Sigmoid colon (tissue), 7 donors: ENCODE results near the gene PRRX1. TPM values are rescaled to one million over a fixed set of nuclear protein-coding genes. Genes with fewer than 3 reads are reported as not detected.

ENCODE experiments used
- DNase-seq: peaks from one replicate; pipeline ENCODE4 v3.0.0-alpha.2; 2019
- H3K27ac ChIP-seq, 4 donors: fragments of 200-600 bp; sonication (generic); one replicate each; pipeline ENCODE4 v1.5.1; 2016 to 2019; ENCODE audit warnings: mild to moderate bottlenecking in 1 of 4
- H3K27me3 ChIP-seq, 3 donors: fragments of 200-600 bp; sonication (generic); one replicate each; pipeline ENCODE4 v1.5.1; 2019; ENCODE audit warnings: mild to moderate bottlenecking in 1 of 3
- H3K36me3 ChIP-seq, 4 donors: fragments of 200-600 bp; sonication (generic); one replicate each; pipeline ENCODE4 v1.5.1; 2016 to 2019
- H3K4me1 ChIP-seq, 4 donors: fragments of 200-600 bp; sonication (generic); one replicate each; pipeline ENCODE4 v1.5.1; 2017 to 2019
- H3K4me3 ChIP-seq, 4 donors: fragments of 200-600 bp; sonication (generic); one replicate each; pipeline ENCODE4 v1.5.1; 2017 to 2019; ENCODE audit warnings: mild to moderate bottlenecking in 2 of 4, moderate library complexity in 1 of 4
- H3K9me3 ChIP-seq, 4 donors: fragments of 200-600 bp in 3 of 4; sonication (generic) in 3 of 4; one replicate each; pipeline versions ENCODE4 v1.5.1 to v1.6.1; 2013 to 2019
- CTCF ChIP-seq, 4 experiments: fragments of 450-650 bp in 3 of 4; fragments of 200-600 bp in 1 of 4; IDR thresholded peaks; one replicate each; pipeline ENCODE4 v1.5.1; 2016 to 2019; ENCODE audit warnings: antibody characterized with exemption in 4 of 4, mild to moderate bottlenecking in 3 of 4, moderate library complexity in 2 of 4
- EP300 ChIP-seq, 4 donors: sonication (generic); formaldehyde crosslinking; IDR thresholded peaks; one replicate each; pipeline ENCODE4 v1.6.1; 2017; ENCODE audit warnings: antibody characterized with exemption in 4 of 4
- POLR2A ChIP-seq, 2 donors: fragments of 450-650 bp; IDR thresholded peaks; one replicate each; pipeline ENCODE4 v1.6.1; 2016; ENCODE audit warnings: antibody characterized with exemption in 2 of 2, mild to moderate bottlenecking in 2 of 2, moderate library complexity in 2 of 2
- POLR2AphosphoS5 ChIP-seq, 4 donors: sonication (generic); formaldehyde crosslinking; IDR thresholded peaks; one replicate each; pipeline ENCODE4 v1.6.1; 2017; ENCODE audit warnings: antibody characterized with exemption in 4 of 4
- WGBS, 2 donors: extraction: QIAGEN DNeasy Blood & Tissue Kit; methylation state at CpG; one replicate each; pipeline ENCODE4 v1.1.7; 2013; 5-methylcytosine and 5-hydroxymethylcytosine counted together
- intact Hi-C: fragments of 100-400 bp; cut with DNase I; formaldehyde crosslinking; loops from one replicate; pipeline ENCODE4 v1.15.1; 2023
- polyA plus RNA-seq, 3 donors: library from polyadenylated mRNA; stranded (reverse); fragments of 200-250 nt; gene quantifications; one replicate each; pipeline ENCODE4 v1.2.3, GENCODE V29; 2013
- total RNA-seq, 4 donors: library from RNA; depleted of rRNA; stranded (reverse); fragments of >200 nt; gene quantifications; one replicate each; pipeline ENCODE4 v1.1.0, GENCODE V29; 2016
- donor health status: healthy with polysubstance abuse.
- donor health status: Bipolar disorder and iron deficiency.
- donor health status: healthy.

Gene PRRX1
- total and polyA plus RNA-seq, 7 donors: 0.46 to 16.6 (median 7.9) TPM

GRCh38 chr1:170668209-170669106, 4.5 kb downstream of the PRRX1 start:
- no peak for DNase-seq
- no peak overlapping the region for H3K27ac ChIP-seq
- no peak for TF ChIP-seq EP300 (IDR thresholded peaks at IDR 0.05)
- no peak for TF ChIP-seq CTCF (IDR thresholded peaks at IDR 0.05)
- no peak for TF ChIP-seq POLR2AphosphoS5 (IDR thresholded peaks at IDR 0.05)
- TF ChIP-seq POLR2A (IDR thresholded peaks at IDR 0.05): no peak
- H3K4me1 ChIP-seq: peaks cover 0 to 24% (median 17%) of the 10 kb centered on the region in 4 donors
- no peak overlapping the region for H3K4me3 ChIP-seq
- no peaks in the 10 kb centered on the region for H3K36me3 ChIP-seq
- peaks cover 23 to 96% (median 60%) of the 10 kb centered on the region in 3 donors for H3K27me3 ChIP-seq
- intact Hi-C loops: no loop called here
- H3K9me3 ChIP-seq: no peaks in the 10 kb centered on the region
- 10 to 12% methylated on average over 33 of the region's 33 CpGs for WGBS, 2 donors

DNA sequence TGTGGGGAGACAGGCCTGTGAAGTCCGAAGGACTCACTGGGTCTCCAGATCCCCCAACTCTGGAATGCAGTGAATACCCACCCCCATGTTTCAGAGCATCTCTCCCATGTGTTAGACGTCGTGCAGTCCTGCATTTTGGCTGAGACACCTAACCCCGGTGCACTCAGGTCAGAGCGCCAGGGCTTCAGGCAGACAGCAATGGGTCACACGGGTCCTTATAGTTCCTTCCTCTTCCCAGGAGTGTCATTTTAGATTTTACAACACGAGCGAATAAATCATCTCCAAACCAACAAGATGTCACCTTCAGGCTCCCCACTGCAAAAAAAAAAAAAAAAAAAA, 5.1 kb downstream of the PRRX1 start:
- Histone ChIP-seq H3K4me3 (no peak overlapping the region), H3K27me3 (peaks cover 23 to 90% (median 54%) of the 10 kb centered on the region in 3 donors), H3K9me3 (no peaks in the 10 kb centered on the region), H3K4me1 (peaks cover 0 to 18% (median 11%) of the 10 kb centered on the region in 4 donors), H3K27ac (no peak overlapping the region), H3K36me3 (no peaks in the 10 kb centered on the region)
- WGBS, 2 donors: 18 to 40% methylated on average over 8 of the region's 8 CpGs
- no peak for DNase-seq
- TF ChIP-seq EP300 (IDR thresholded peaks at IDR 0.05) (no peak), POLR2A (IDR thresholded peaks at IDR 0.05) (no peak), CTCF (IDR thresholded peaks at IDR 0.05) (no peak), POLR2AphosphoS5 (IDR thresholded peaks at IDR 0.05) (no peak)
- intact Hi-C loops: no loop called here

- H3K36me3 ChIP-seq: no peaks in the 10 kb centered on the region
- TF ChIP-seq CTCF (IDR thresholded peaks at IDR 0.05): no peak
- TF ChIP-seq POLR2A (IDR thresholded peaks at IDR 0.05): no peak
- no peak for TF ChIP-seq POLR2AphosphoS5 (IDR thresholded peaks at IDR 0.05)
- TF ChIP-seq EP300 (IDR thresholded peaks at IDR 0.05): no peak
- H3K27ac ChIP-seq: no peak overlapping the region
- intact Hi-C loops: no loop called here
- peaks cover 23 to 82% (median 49%) of the 10 kb centered on the region in 3 donors for H3K27me3 ChIP-seq
- DNase-seq: no peak
- no peaks in the 10 kb centered on the region for H3K9me3 ChIP-seq
- WGBS, 2 donors: 17 to 37% methylated on average over 22 of the region's 22 CpGs
- H3K4me3 ChIP-seq: no peak overlapping the region
- peaks cover 0 to 11% (median 3%) of the 10 kb centered on the region in 4 donors for H3K4me1 ChIP-seq
Observed at GRCh38 chr1:170669586-170670530, 5.9 kb downstream of the PRRX1 start.

DNA sequence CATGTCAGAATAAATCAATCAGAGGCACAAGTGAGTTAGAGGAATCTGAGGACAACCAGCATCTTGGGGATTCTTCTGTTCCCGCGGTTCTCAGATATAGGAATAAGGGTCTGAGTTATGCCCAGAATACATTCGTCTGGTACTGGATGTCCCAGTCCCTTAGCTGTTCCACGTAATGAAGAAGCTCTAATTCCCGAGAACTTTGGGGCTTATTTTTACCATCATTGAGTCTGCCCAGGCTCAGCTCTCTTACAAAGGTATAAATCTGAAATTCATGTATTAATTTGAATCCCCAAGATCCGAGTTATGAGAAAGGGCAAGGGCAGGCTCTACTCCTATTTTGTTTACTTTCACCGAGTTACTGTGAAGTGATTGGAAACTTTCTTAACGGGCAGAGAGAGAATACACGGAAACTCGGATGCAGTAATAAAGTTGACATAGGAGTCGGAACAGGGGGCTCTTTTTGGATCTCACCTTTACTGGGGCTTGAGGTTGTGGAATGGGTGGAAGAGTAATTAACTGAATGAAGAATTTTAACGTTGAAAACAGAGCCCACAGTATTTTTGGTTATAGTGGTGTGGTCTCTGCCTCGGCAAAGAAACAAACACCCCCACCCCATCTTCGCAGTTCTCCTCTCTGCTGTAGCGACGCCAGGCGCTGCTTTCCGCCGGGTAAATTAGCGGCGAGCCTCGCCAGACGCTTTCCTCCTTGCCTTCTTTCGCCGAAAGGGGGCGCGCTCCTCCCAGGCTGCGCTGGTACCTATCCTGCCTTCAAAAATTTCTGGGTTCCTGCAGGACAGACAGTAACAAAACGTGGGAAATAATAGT, 7.1 kb downstream of the PRRX1 start:
- Histone ChIP-seq H3K4me3 (no peak overlapping the region), H3K36me3 (no peaks in the 10 kb centered on the region), H3K9me3 (no peaks in the 10 kb centered on the region), H3K27ac (no peak overlapping the region), H3K4me1 (peaks cover 0 to 6% (median 0%) of the 10 kb centered on the region in 4 donors), H3K27me3 (peaks cover 19 to 75% (median 42%) of the 10 kb centered on the region in 3 donors)
- intact Hi-C loops: no loop called here
- WGBS, 2 donors: 6 to 7% methylated on average over 29 of the region's 29 CpGs
- TF ChIP-seq POLR2A (IDR thresholded peaks at IDR 0.05) (no peak), CTCF (IDR thresholded peaks at IDR 0.05) (peak in 2 of 4 experiments; percentile 23 to 39), POLR2AphosphoS5 (IDR thresholded peaks at IDR 0.05) (no peak), EP300 (IDR thresholded peaks at IDR 0.05) (no peak)
- DNase-seq: no peak
